GM19372 (cell line): ENCODE measurements around the gene GLP2R.
"Not testable (repeated sequence)": the region's sequence is repeated elsewhere in the genome, so short reads cannot be mapped to it uniquely, and the experiment has no call there.

Experiments
- ATAC-seq: cut with Tn5 transposase; IDR thresholded peaks from one replicate; pipeline ENCODE4 v1.9.1; 2021; ENCODE audit warnings: mild to moderate bottlenecking, low read depth, moderate library complexity; ENCODE audit not compliant: unreplicated experiment

GLP2R gene, protein sequence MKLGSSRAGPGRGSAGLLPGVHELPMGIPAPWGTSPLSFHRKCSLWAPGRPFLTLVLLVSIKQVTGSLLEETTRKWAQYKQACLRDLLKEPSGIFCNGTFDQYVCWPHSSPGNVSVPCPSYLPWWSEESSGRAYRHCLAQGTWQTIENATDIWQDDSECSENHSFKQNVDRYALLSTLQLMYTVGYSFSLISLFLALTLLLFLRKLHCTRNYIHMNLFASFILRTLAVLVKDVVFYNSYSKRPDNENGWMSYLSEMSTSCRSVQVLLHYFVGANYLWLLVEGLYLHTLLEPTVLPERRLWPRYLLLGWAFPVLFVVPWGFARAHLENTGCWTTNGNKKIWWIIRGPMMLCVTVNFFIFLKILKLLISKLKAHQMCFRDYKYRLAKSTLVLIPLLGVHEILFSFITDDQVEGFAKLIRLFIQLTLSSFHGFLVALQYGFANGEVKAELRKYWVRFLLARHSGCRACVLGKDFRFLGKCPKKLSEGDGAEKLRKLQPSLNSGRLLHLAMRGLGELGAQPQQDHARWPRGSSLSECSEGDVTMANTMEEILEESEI

GRCh38 chr17:9825641-9826150 lies at the start of gene GLP2R:
Gene GLP2R (plus strand): TSS chr17:9825924. CDS start chr17:9826064, 140 bp downstream.
- ATAC-seq: no peak

GRCh38 chr17:9776911-9777310 lies 48.8 kb upstream of the GLP2R start:
- ATAC-seq: no peak

DNA sequence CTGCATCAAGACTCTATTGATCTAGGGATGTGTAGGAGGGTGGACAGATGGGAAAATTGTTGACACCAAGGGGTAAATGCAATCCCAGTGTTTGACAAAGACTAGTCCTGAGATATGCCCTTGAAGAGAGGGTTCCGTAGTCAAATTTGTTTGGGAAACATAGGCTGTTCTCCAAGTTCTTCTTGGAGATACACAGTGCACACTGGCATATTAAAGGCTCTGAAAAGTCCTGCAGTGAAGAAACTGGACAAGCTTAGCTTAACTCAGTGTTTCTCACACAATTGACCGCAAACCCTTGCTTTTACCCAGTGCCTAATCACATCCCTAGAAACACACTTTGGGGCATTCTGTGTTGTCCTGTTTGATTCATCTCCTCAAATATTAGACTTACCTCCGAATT lies 45.2 kb upstream of the GLP2R start:
- no peak for ATAC-seq

- ATAC-seq: no peak
Observed at GRCh38 chr17:9783050-9783449, 42.7 kb upstream of the GLP2R start.

- ATAC-seq: not testable (repeated sequence)
Observed at GRCh38 chr17:9783465-9783864, 42.3 kb upstream of the GLP2R start.

- ATAC-seq: no peak
Observed at GRCh38 chr17:9784544-9784943, 41.2 kb upstream of the GLP2R start.

GRCh38 chr17:9788601-9789000 lies 37.1 kb upstream of the GLP2R start:
- ATAC-seq: no peak

DNA sequence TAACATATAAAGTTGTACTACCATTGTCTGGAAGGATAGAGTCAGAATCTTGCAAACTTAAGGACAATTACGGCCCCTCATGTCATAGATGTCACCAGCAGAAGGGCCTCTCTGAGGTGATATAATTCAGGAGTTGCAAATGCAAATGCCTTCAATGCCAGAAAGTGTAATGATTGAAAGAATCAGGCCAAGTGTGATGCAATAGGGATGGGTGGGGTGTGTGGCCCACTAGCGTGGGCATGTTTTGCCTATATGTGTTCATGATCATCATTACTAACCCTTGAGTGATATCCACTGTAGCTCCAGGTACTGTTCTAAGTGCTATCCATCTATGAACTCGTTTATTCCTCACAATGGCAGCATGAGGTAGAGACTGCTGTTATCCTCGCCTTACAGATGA lies 35.4 kb upstream of the GLP2R start:
- no peak for ATAC-seq

DNA sequence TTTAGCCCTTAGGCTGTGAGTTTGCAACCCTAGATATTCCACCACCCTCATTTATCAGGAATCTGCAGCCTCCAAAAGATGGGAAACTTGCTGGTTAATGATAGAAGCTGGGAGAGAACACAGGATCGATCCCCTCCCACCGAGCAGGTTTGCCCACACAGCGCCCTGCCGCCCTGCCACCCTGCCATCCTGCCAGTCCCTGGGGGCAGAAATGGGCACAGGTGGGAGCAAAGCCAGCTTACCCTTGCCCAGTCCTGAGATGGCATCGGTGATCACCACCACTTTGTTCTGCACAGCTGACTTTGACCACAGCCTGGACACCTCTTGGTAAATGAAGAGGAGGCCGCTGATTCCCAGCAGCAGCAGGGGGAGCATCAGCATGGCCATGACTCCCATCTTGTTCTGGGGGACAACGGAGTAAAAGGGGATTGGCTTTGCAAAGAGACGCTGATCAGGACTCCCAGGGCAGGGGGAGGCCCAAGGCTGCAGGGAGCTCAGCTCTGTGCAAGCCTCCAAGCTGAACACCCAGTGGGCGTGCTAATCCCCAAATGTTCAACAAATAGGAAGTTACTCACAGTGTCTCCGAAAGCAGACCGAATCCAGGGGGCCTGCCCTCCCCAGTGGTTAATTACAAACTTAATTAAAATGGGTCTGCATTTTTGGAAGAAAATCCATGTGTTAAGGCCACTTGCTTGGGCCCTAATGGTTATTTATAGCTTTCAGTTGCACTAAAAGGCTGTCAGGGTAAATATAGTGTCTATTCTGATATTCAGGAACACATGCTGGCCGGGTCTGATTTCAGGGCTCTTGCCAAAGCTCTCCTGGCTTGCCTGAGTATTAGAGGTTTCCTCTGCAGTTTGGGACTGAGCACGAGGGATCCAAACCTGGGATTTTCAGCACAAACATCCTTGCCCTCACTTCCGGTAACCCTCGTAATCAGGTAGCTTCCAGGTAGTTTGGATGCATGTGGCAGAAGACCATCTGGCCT lies 34.5 kb upstream of the GLP2R start, which contains the start of gene DHRS7C:
Gene DHRS7C, minus strand, starts transcription at position 704 of the 988 bp plus-strand sequence. Its CDS starts 308 bp downstream, at position 396.
- no peak for ATAC-seq

DNA sequence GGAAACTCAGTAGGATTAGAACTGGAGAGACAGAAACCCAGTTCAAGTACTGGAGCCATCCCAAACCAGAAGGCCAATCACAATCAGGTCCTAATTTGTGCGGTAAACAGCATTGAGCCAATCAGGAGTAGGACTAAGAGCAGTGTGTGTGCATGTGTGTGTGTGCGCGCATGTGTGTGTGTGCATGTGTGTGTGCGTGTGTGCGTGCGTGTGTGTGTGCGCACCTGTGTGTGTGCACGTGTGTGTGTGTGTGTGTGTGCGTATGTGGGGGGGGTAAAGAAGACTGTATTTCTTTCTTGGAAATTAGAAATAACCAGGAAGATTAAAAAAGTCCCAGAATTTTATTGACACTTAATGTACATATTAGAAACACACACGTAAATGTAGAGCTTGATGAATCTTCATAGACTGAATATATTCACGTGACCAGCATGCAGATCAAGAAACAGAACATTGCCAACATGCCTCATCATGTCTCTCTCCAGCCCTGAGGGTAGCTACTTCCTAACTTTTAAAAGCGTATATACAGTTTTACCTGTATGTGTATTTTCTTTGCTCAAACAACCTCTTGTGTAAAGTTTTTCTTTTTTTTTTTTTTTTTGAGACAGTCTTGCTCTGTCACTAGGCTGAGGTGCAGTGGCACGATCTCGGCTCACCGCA lies 33.4 kb upstream of the GLP2R start:
- ATAC-seq: no peak

GRCh38 chr17:9798008-9798407 lies 27.7 kb upstream of the GLP2R start:
- no peak for ATAC-seq

DNA sequence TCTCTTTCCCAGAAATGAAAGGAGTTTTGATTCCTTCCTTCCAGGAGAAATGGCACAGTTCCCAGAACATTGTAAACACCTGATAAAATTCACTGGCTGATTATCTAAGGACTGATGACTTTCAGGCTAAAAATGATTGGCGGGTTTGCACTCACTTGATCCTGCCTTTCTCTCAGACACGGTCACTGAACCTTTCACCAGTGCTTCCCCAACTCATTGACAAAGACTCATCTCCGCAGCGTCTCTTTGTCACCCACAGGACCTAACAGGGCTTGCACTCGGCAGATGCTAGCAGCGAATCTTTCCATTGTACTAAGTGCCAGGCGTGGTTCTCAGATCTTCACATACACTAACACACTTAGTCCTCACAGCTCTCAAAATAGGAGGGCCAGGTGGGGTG lies 27.0 kb upstream of the GLP2R start:
- no peak for ATAC-seq

- ATAC-seq: no peak
Observed at GRCh38 chr17:9801505-9801904, 24.2 kb upstream of the GLP2R start.

DNA sequence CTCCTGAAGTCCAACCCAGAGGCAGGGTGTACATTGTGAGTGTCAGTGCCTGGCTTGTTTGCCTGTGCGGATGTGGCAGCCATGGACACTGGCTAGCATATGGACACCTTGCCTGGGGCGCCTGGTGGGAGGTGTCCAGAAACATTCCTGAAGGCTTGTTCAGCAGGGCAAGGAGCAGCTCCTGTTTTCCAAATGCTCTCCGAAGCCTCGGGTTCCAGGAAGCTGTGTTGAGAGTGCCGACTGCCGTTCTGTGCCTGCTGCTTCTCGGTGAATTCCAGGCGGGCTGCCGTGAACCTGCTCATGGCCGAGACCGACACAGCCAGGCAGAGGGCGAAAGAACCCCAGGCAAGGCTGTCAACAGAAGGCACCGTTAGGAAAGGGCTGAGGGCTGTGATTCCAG lies 23.4 kb upstream of the GLP2R start:
- no peak for ATAC-seq

DNA sequence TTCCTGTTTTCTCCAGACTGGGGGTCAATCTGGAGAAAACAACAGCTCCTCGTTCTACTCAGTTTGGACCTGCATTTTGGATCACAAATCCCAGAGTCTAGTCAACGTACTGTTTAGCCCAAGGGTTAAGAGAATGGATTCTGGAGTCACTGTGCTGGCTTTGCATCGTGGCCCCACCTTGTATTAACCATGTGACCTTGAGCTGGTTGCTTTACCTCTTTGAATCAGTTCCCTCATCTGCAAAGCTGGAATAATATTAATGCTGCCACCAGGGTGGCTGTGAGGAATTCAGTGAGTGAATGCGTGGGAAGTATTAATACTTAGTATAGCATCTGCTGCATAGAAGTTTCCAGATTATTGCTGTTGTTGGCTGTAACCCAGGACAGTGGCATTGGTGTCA lies 23.0 kb upstream of the GLP2R start:
- ATAC-seq: no peak

DNA sequence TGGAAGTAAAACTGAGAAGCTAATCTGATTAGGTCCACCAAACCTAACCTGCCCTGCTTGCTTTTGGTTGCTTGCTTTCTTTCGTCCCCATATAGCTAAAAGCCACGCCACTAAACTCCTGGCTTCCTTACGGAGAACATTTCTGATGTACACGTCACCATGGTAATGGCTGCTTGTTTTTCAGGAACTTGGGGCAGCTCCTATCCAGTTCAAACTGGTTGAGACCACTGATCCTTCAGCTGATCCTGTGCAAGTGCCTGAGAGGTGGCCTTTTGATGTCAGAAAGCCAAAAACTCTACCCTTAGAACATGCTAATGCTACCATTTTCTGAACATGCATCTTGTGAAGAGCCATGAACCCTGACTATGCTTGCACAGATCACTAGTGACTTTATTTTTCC lies 20.0 kb upstream of the GLP2R start:
- no peak for ATAC-seq

GRCh38 chr17:9806699-9807098 lies 19.0 kb upstream of the GLP2R start:
- no peak for ATAC-seq

DNA sequence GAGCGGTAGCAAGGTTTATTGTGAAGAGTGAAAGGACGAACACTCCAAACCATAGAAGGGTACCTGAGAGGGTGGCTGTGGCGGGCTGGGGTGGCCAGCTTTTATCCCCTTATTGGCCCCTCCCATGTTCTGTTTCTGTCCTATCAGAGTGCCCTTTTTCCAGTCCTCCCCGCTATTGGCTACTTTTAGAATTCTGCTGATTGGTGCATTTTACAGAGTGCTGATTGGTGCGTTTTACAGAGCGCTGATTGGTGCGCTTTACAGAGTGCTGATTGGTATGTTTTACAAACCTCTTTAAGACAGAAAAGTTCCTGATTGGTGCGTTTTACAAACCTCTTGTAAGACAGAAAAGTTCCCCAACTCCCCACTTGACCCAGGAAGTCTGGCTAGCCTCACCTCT lies 16.3 kb upstream of the GLP2R start:
- no peak for ATAC-seq

GRCh38 chr17:9810100-9810949 lies 15.4 kb upstream of the GLP2R start:
- ATAC-seq: no peak
